ENCODE measurements around the gene RNF43. TPM values are rescaled to one million over a fixed set of nuclear protein-coding genes. Genes with fewer than 3 reads are reported as not detected.
A peak's percentile ranks its signal among the peaks of the same experiment; 100 is the strongest.

The RNF43 gene
- total RNA-seq, 4 donors from 2014 or later, result 16.0 to 58.3 (median 21.5) TPM

- Histone ChIP-seq H3K4me1 (peaks cover 33% of the 10 kb centered on the region), H3K36me3 (no peaks in the 10 kb centered on the region), H3K4me3 (no peak overlapping the region), H3K27me3 (no peaks in the 10 kb centered on the region), H3K27ac (no peak overlapping the region), H3K9me3 (no peaks in the 10 kb centered on the region)
- no peak for TF ChIP-seq POLR2A (IDR thresholded peaks at IDR 0.05)
- no peak for TF ChIP-seq EP300 (IDR thresholded peaks at IDR 0.05)
- no peak for TF ChIP-seq POLR2AphosphoS5 (IDR thresholded peaks at IDR 0.05)
- WGBS, result 39% methylated on average over 3 of the region's 3 CpGs
- DNase-seq (ENCODE audit: low spot score in 2 of 2), result no peak
Observed at GRCh38 chr17:58381124-58382035, 36.0 kb downstream of the RNF43 start.

- peaks cover 37% of the 10 kb centered on the region for H3K4me1 ChIP-seq
- H3K27ac ChIP-seq, result no peak overlapping the region
- DNase-seq (ENCODE audit: low spot score in 2 of 2), result no peak
- H3K4me3 ChIP-seq, result no peak overlapping the region
- WGBS, result 89% methylated on average over 5 of the region's 5 CpGs
- no peaks in the 10 kb centered on the region for H3K27me3 ChIP-seq
- no peak for TF ChIP-seq POLR2AphosphoS5 (IDR thresholded peaks at IDR 0.05)
- TF ChIP-seq, protein P1, sequence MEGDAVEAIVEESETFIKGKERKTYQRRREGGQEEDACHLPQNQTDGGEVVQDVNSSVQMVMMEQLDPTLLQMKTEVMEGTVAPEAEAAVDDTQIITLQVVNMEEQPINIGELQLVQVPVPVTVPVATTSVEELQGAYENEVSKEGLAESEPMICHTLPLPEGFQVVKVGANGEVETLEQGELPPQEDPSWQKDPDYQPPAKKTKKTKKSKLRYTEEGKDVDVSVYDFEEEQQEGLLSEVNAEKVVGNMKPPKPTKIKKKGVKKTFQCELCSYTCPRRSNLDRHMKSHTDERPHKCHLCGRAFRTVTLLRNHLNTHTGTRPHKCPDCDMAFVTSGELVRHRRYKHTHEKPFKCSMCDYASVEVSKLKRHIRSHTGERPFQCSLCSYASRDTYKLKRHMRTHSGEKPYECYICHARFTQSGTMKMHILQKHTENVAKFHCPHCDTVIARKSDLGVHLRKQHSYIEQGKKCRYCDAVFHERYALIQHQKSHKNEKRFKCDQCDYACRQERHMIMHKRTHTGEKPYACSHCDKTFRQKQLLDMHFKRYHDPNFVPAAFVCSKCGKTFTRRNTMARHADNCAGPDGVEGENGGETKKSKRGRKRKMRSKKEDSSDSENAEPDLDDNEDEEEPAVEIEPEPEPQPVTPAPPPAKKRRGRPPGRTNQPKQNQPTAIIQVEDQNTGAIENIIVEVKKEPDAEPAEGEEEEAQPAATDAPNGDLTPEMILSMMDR (IDR thresholded peaks at IDR 0.05), result no peak
- no peaks in the 10 kb centered on the region for H3K9me3 ChIP-seq
- H3K36me3 ChIP-seq, result no peaks in the 10 kb centered on the region
Observed at GRCh38 chr17:58380207-58381123, 36.9 kb downstream of the RNF43 start.

- 81% methylated on average over 3 of the region's 3 CpGs for WGBS
Observed at GRCh38 chr17:58379511-58379824, 37.9 kb downstream of the RNF43 start.

DNA sequence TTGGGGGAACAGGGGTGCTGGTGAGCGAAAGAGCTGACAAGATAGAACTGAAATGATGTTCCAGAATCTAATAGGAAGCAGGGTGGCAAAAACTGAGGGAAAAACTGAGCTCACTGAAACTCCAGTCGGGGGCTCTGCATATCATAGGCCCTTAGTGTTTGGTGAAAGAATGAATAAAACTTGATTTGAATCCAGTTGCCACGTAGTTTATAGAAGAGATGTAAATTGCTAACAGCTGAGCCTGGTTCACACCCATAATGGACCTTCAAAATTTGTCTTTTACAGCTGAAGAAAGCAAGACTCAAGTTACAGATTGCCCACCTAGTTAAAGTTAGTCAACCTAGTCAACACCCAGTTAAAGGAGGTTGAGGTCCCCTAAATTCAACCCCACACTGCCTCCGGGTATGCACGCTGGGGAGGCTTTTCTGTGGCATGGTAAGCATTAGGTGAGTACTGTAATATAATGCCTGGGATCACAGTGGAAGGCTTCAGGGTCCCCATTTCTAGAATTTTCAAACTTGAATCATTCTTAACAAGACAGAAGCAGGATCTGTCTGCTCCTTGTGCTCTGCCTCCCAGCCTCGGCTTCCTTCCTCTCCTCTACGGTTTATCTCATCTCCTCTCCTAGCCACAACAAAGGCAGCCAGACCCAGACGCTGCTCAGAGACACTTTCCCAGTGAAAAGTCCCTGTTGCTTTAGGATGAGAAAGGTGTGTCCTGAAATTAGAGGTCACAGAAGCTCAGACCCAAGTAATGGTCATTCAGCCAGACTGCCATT, 38.4 kb downstream of the RNF43 start:
- H3K9me3 ChIP-seq, result no peaks in the 10 kb centered on the region
- DNase-seq (ENCODE audit: low spot score in 2 of 2), result no peak
- TF ChIP-seq POLR2A (IDR thresholded peaks at IDR 0.05) (no peak), POLR2AphosphoS5 (IDR thresholded peaks at IDR 0.05) (no peak), EP300 (IDR thresholded peaks at IDR 0.05) (no peak)
- TF ChIP-seq, protein P1 (IDR thresholded peaks at IDR 0.05), result no peak
- no peak overlapping the region for H3K4me3 ChIP-seq
- peaks cover 28% of the 10 kb centered on the region for H3K4me1 ChIP-seq
- H3K36me3 ChIP-seq, result no peaks in the 10 kb centered on the region
- no peaks in the 10 kb centered on the region for H3K27me3 ChIP-seq
- WGBS, result 68% methylated on average over 8 of the region's 8 CpGs
- H3K27ac ChIP-seq, result no peak overlapping the region

More at GRCh38 chr17:58379511-58379824, 37.9 kb downstream of the RNF43 start:
- no peaks in the 10 kb centered on the region for H3K9me3 ChIP-seq
- TF ChIP-seq POLR2AphosphoS5 (IDR thresholded peaks at IDR 0.05) (no peak), EP300 (IDR thresholded peaks at IDR 0.05) (no peak), POLR2A (IDR thresholded peaks at IDR 0.05) (no peak)
- TF ChIP-seq, protein P1 (IDR thresholded peaks at IDR 0.05), result no peak
- H3K36me3 ChIP-seq, result no peaks in the 10 kb centered on the region
- no peak overlapping the region for H3K27ac ChIP-seq
- peaks cover 32% of the 10 kb centered on the region for H3K4me1 ChIP-seq
- no peak overlapping the region for H3K4me3 ChIP-seq
- H3K27me3 ChIP-seq, result no peaks in the 10 kb centered on the region
- no peak for DNase-seq (ENCODE audit: low spot score in 2 of 2)

DNA sequence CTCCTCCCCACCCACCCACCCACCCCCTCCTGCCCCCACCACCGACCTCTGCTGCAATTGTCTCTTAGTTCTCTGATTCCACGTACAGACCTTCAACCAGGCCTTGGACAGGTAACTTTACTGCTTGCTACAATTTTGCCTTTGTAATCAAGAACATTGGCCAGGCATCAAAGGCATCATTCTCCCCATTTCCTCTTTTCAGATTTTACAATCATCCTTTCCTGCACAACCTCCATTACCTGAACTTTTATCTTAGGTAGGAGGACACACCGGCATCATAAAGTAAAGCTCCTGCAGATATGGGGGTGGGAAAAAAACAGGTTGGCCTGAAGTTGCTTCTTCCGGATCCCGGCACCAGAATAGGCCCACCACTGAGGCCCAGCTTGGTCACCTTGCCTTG, 39.7 kb downstream of the RNF43 start:
- H3K4me3 ChIP-seq, result no peak overlapping the region
- TF ChIP-seq POLR2AphosphoS5 (IDR thresholded peaks at IDR 0.05) (no peak), EP300 (IDR thresholded peaks at IDR 0.05) (no peak), POLR2A (IDR thresholded peaks at IDR 0.05) (no peak)
- TF ChIP-seq, protein P1 (IDR thresholded peaks at IDR 0.05), result no peak
- no peaks in the 10 kb centered on the region for H3K36me3 ChIP-seq
- peak overlapping the region; percentile 43 for H3K27ac ChIP-seq
- DNase-seq (ENCODE audit: low spot score in 2 of 2), result no peak
- no peaks in the 10 kb centered on the region for H3K9me3 ChIP-seq
- H3K4me1 ChIP-seq, result peaks cover 19% of the 10 kb centered on the region
- WGBS, result 61% methylated on average over 5 of the region's 5 CpGs
- no peaks in the 10 kb centered on the region for H3K27me3 ChIP-seq
